Esophagus (tissue), 2 donors: ENCODE measurements around the gene COG4. TPM values are rescaled to one million over a fixed set of nuclear protein-coding genes. Genes with fewer than 3 reads are reported as not detected.

ENCODE experiments used
- H3K27ac ChIP-seq, 2 donors: one replicate each; pipeline ENCODE4 v1.5.1; 2013; ENCODE audit warnings: low read depth in 2 of 2, mild to moderate bottlenecking in 2 of 2, inconsistent platforms in 1 of 2, low read length in 1 of 2, moderate library complexity in 1 of 2
- H3K27me3 ChIP-seq, 2 donors: one replicate each; pipeline ENCODE4 v1.6.1; 2013; ENCODE audit warnings: low read length in 2 of 2, control low read depth in 1 of 2, mild to moderate bottlenecking in 1 of 2; ENCODE audit not compliant: insufficient read depth in 2 of 2, control insufficient read depth in 1 of 2
- H3K36me3 ChIP-seq, 2 donors: one replicate each; pipeline ENCODE4 v1.6.1; 2013; ENCODE audit warnings: low read length in 1 of 2; ENCODE audit not compliant: control insufficient read depth in 2 of 2, insufficient read depth in 2 of 2
- H3K4me1 ChIP-seq, 2 donors: one replicate each; pipeline ENCODE4 v1.6.1; 2013; ENCODE audit warnings: low read length in 1 of 2; ENCODE audit not compliant: control insufficient read depth in 2 of 2, insufficient read depth in 2 of 2
- H3K4me3 ChIP-seq, 2 donors: one replicate each; pipeline ENCODE4 v1.5.1; 2013; ENCODE audit warnings: low read length in 2 of 2, mild to moderate bottlenecking in 2 of 2, low read depth in 1 of 2, moderate library complexity in 1 of 2
- H3K9me3 ChIP-seq, 2 donors: one replicate each; pipeline ENCODE4 v1.6.1; 2013; ENCODE audit warnings: mild to moderate bottlenecking in 2 of 2, low read depth in 1 of 2, low read length in 1 of 2, moderate library complexity in 1 of 2; ENCODE audit not compliant: control insufficient read depth in 2 of 2, insufficient read depth in 1 of 2
- WGBS, 2 donors: extraction: QIAGEN DNeasy Blood & Tissue Kit; methylation state at CpG; one replicate each; pipeline ENCODE4 v1.1.7; 2013; 5-methylcytosine and 5-hydroxymethylcytosine counted together
- polyA plus RNA-seq, 2 donors: library from polyadenylated mRNA; stranded (reverse); fragments of 200-250 nt; gene quantifications; one replicate each; pipeline ENCODE4 v1.2.3, GENCODE V29; 2013
- donor health status: healthy with polysubstance abuse.
- donor health status: Bipolar disorder and iron deficiency.

Gene COG4
- polyA plus RNA-seq, 2 donors, result 41.8 to 42.7 TPM

- Histone ChIP-seq H3K4me3 (no peak overlapping the region), H3K4me1 (peaks cover 12 to 14% of the 10 kb centered on the region in 2 donors), H3K9me3 (no peaks in the 10 kb centered on the region), H3K36me3 (no peaks in the 10 kb centered on the region), H3K27me3 (no peaks in the 10 kb centered on the region), H3K27ac (peak overlapping the region; percentile 15 to 56)
- 62 to 66% methylated on average over 11 of the region's 11 CpGs for WGBS, 2 donors
Measured at GRCh38 chr16:70430667-70431536, 92.5 kb downstream of the COG4 start.

Other genes with a start within 250 kb of the COG4 start
- 10 to 100 TPM; 12.9 to 27.8 TPM for gene AARS1, start 234.0 kb downstream of the COG4 start, polyA plus RNA-seq
- gene DDX19B, start 224.4 kb downstream of the COG4 start, polyA plus RNA-seq, result 10 to 100 TPM; 14.8 to 18.2 TPM
- 10 to 100 TPM in 1 of 2 donors, 1 to 10 TPM in 1; 9.7 to 21.5 TPM for gene DDX19A, start 176.7 kb downstream of the COG4 start, polyA plus RNA-seq
- 1 to 10 TPM; 1.6 to 1.7 TPM for gene ST3GAL2, start 84.5 kb downstream of the COG4 start, polyA plus RNA-seq
- 10 to 100 TPM in 1 of 2 donors, 1 to 10 TPM in 1; 7.6 to 11.3 TPM for gene FCSK, start 69.0 kb downstream of the COG4 start, polyA plus RNA-seq
- gene SF3B3, start 262 bp upstream of the COG4 start, polyA plus RNA-seq, result 100 to 1,000 TPM; 114 to 129 TPM
- gene IL34, start 123.0 kb upstream of the COG4 start, polyA plus RNA-seq, result 10 to 100 TPM; 22.9 to 32.7 TPM
- 10 to 100 TPM; 27.4 to 62.9 TPM for gene MTSS2, start 162.5 kb upstream of the COG4 start, polyA plus RNA-seq